KOPT-K1 (cell line): ENCODE measurements around the gene MARCHF5.

Source experiments
- H3K27ac ChIP-seq: fragments of 200-600 bp; sonication (generic); 2 replicates; pipeline ENCODE4 v1.5.1; 2016; ENCODE audit warnings: antibody characterized with exemption, mild to moderate bottlenecking, low read depth, low read length; ENCODE audit not compliant: poor library complexity, severe bottlenecking
- H3K36me3 ChIP-seq: fragments of 200-600 bp; sonication (generic); 2 replicates; pipeline ENCODE4 v1.5.1; 2017; ENCODE audit warnings: antibody characterized with exemption, mild to moderate bottlenecking, low read length, moderate library complexity; ENCODE audit not compliant: insufficient read depth
- H3K9me3 ChIP-seq: fragments of 200-600 bp; sonication (generic); 2 replicates; pipeline ENCODE4 v1.5.1; 2017; ENCODE audit warnings: antibody characterized with exemption, low read length, mild to moderate bottlenecking; ENCODE audit not compliant: insufficient read depth, poor library complexity, severe bottlenecking

Gene MARCHF5

GRCh38 chr10:92290837-92291615, at the start of gene MARCHF5, which contains the start of gene CPEB3:
Gene MARCHF5, plus strand, starts transcription at chr10:92291167. Its CDS starts 328 bp downstream, at chr10:92291495.
Gene CPEB3, minus strand, starts transcription at chr10:92291078. Its CDS starts 50,728 bp downstream, at chr10:92240350.
- peak within 1 kb of the TSS; percentile 69 for H3K27ac ChIP-seq
- H3K36me3 ChIP-seq: peaks cover 22% of the 10 kb centered on the region
- H3K9me3 ChIP-seq: no peaks in the 10 kb centered on the region

- Histone ChIP-seq H3K36me3 (no peaks in the 10 kb centered on the region), H3K27ac (peak overlapping the region; percentile 51), H3K9me3 (no peaks in the 10 kb centered on the region)
Measured at GRCh38 chr10:92241501-92241900, 49.5 kb upstream of the MARCHF5 start.

- Histone ChIP-seq H3K9me3 (no peaks in the 10 kb centered on the region), H3K36me3 (no peaks in the 10 kb centered on the region), H3K27ac (no peak overlapping the region)
Measured at GRCh38 chr10:92242380-92242779, 48.6 kb upstream of the MARCHF5 start.

GRCh38 chr10:92242910-92243671, 47.9 kb upstream of the MARCHF5 start:
- Histone ChIP-seq H3K27ac (no peak overlapping the region), H3K9me3 (no peaks in the 10 kb centered on the region), H3K36me3 (no peaks in the 10 kb centered on the region)

GRCh38 chr10:92244796-92245195, 46.2 kb upstream of the MARCHF5 start:
- Histone ChIP-seq H3K27ac (no peak overlapping the region), H3K36me3 (no peaks in the 10 kb centered on the region), H3K9me3 (no peaks in the 10 kb centered on the region)

- H3K27ac ChIP-seq: no peak overlapping the region
- no peaks in the 10 kb centered on the region for H3K36me3 ChIP-seq
- H3K9me3 ChIP-seq: no peaks in the 10 kb centered on the region
Measured at GRCh38 chr10:92248566-92248965, 42.4 kb upstream of the MARCHF5 start.

GRCh38 chr10:92263396-92263795, 27.6 kb upstream of the MARCHF5 start:
- H3K27ac ChIP-seq: no peak overlapping the region
- H3K9me3 ChIP-seq: no peaks in the 10 kb centered on the region
- H3K36me3 ChIP-seq: no peaks in the 10 kb centered on the region

- H3K36me3 ChIP-seq: no peaks in the 10 kb centered on the region
- H3K9me3 ChIP-seq: no peaks in the 10 kb centered on the region
- H3K27ac ChIP-seq: no peak overlapping the region
Measured at GRCh38 chr10:92264249-92264648, 26.7 kb upstream of the MARCHF5 start.

- Histone ChIP-seq H3K27ac (no peak overlapping the region), H3K9me3 (no peaks in the 10 kb centered on the region), H3K36me3 (no peaks in the 10 kb centered on the region)
Measured at GRCh38 chr10:92265687-92266258, 25.2 kb upstream of the MARCHF5 start.

GRCh38 chr10:92267343-92267742, 23.6 kb upstream of the MARCHF5 start:
- no peaks in the 10 kb centered on the region for H3K36me3 ChIP-seq
- H3K27ac ChIP-seq: no peak overlapping the region
- no peaks in the 10 kb centered on the region for H3K9me3 ChIP-seq

GRCh38 chr10:92268748-92269147, 22.2 kb upstream of the MARCHF5 start:
- H3K27ac ChIP-seq: no peak overlapping the region
- no peaks in the 10 kb centered on the region for H3K36me3 ChIP-seq
- no peaks in the 10 kb centered on the region for H3K9me3 ChIP-seq

GRCh38 chr10:92274071-92274470, 16.9 kb upstream of the MARCHF5 start:
- no peaks in the 10 kb centered on the region for H3K9me3 ChIP-seq
- H3K27ac ChIP-seq: no peak overlapping the region
- H3K36me3 ChIP-seq: no peaks in the 10 kb centered on the region

- Histone ChIP-seq H3K9me3 (no peaks in the 10 kb centered on the region), H3K27ac (no peak overlapping the region)
Measured at GRCh38 chr10:92278996-92279696, 11.8 kb upstream of the MARCHF5 start.

GRCh38 chr10:92284112-92284704, 6.8 kb upstream of the MARCHF5 start:
- Histone ChIP-seq H3K27ac (no peak overlapping the region), H3K36me3 (no peaks in the 10 kb centered on the region), H3K9me3 (no peaks in the 10 kb centered on the region)

More at GRCh38 chr10:92278996-92279696, 11.8 kb upstream of the MARCHF5 start:
- no peaks in the 10 kb centered on the region for H3K36me3 ChIP-seq
